ENCODE data around the gene ALPI.
"Not testable (repeated sequence)": the region's sequence is repeated elsewhere in the genome, so short reads cannot be mapped to it uniquely, and the experiment has no call there.

ALPI gene

GRCh38 chr2:232443669-232444408 is 12.1 kb upstream of the ALPI start:
- DNase-seq: not testable (repeated sequence)

GRCh38 chr2:232444409-232445148 is 11.4 kb upstream of the ALPI start:
- peak; percentile 82 for DNase-seq

GRCh38 chr2:232445149-232445885 is 10.6 kb upstream of the ALPI start:
- not testable (repeated sequence) for DNase-seq

- peak; percentile 44 for DNase-seq
These were observed 9.6 kb upstream of the ALPI start for GRCh38 chr2:232446266-232446777.

GRCh38 chr2:232447091-232447620 is 8.8 kb upstream of the ALPI start:
- DNase-seq: no peak

GRCh38 chr2:232447638-232448303 is 8.2 kb upstream of the ALPI start:
- peak; percentile 36 for DNase-seq

- no peak for DNase-seq
These were observed 7.7 kb upstream of the ALPI start for GRCh38 chr2:232448304-232448690.

- DNase-seq: no peak
These were observed 6.0 kb upstream of the ALPI start for GRCh38 chr2:232449964-232450363.

GRCh38 chr2:232451645-232452044 is 4.3 kb upstream of the ALPI start:
- DNase-seq: not testable (repeated sequence)

- no peak for DNase-seq
These were observed 1.3 kb upstream of the ALPI start for GRCh38 chr2:232454630-232455029.

- no peak for DNase-seq
These were observed 555 bp downstream of the ALPI start for GRCh38 chr2:232456296-232457120.

GRCh38 chr2:232457121-232458011 is 1.4 kb downstream of the ALPI start:
- no peak for DNase-seq

GRCh38 chr2:232458051-232458660 is 2.2 kb downstream of the ALPI start:
- DNase-seq: no peak

GRCh38 chr2:232458661-232459418 is 2.9 kb downstream of the ALPI start:
- DNase-seq: no peak

GRCh38 chr2:232459419-232460035 is 3.6 kb downstream of the ALPI start:
- DNase-seq: no peak

- DNase-seq: no peak
These were observed 4.2 kb downstream of the ALPI start for GRCh38 chr2:232460171-232460570.

GRCh38 chr2:232463701-232464543 is 8.0 kb downstream of the ALPI start:
- peak; percentile 92 for DNase-seq

- peak; percentile 48 for DNase-seq
These were observed 8.6 kb downstream of the ALPI start for GRCh38 chr2:232464544-232464885.

All from NCI-H82 (cell line).